ENCODE measurements around the gene UTF1.

UTF1 gene

GRCh38 chr10:133279326-133280226 lies 49.6 kb downstream of the UTF1 start:
- DNase-seq (ENCODE audit: low spot score) = no peak

GRCh38 chr10:133280391-133281059 lies 50.5 kb downstream of the UTF1 start:
- DNase-seq (ENCODE audit: low spot score) = no peak

- no peak for DNase-seq (ENCODE audit: low spot score)
Observed at GRCh38 chr10:133281084-133281483, 51.1 kb downstream of the UTF1 start.

Measured in hematopoietic multipotent progenitor cell treated with erythropoietin and hydrocortisone succinate and interleukin-3 and kit ligand, for 17 days (in vitro differentiated cells).